ENCODE results near the gene PNPLA2.

PNPLA2 gene

GRCh38 chr11:846496-847098 lies 27.9 kb downstream of the PNPLA2 start:
- peak; percentile 33 for DNase-seq

GRCh38 chr11:847876-848275 lies 29.2 kb downstream of the PNPLA2 start:
- no peak for DNase-seq

GRCh38 chr11:848380-848931 lies 29.7 kb downstream of the PNPLA2 start:
- DNase-seq: peak; percentile 31

- DNase-seq: no peak
These were observed 30.6 kb downstream of the PNPLA2 start for GRCh38 chr11:849104-849824.

- DNase-seq: no peak
These were observed 31.4 kb downstream of the PNPLA2 start for GRCh38 chr11:849951-850774.

- no peak for DNase-seq
These were observed 32.4 kb downstream of the PNPLA2 start for GRCh38 chr11:850775-851763.

- DNase-seq: no peak
These were observed 34.0 kb downstream of the PNPLA2 start for GRCh38 chr11:852762-853161.

GRCh38 chr11:853682-854448 lies 35.2 kb downstream of the PNPLA2 start:
- no peak for DNase-seq

GRCh38 chr11:854601-855329 lies 36.1 kb downstream of the PNPLA2 start:
- DNase-seq: no peak

- no peak for DNase-seq
These were observed 36.6 kb downstream of the PNPLA2 start for GRCh38 chr11:855330-855674.

- DNase-seq: no peak
These were observed 37.1 kb downstream of the PNPLA2 start for GRCh38 chr11:855796-856195.

- no peak for DNase-seq
These were observed 37.7 kb downstream of the PNPLA2 start for GRCh38 chr11:856397-856796.

GRCh38 chr11:858053-858761 lies 39.5 kb downstream of the PNPLA2 start:
- no peak for DNase-seq

GRCh38 chr11:858762-859339 lies 40.1 kb downstream of the PNPLA2 start:
- no peak for DNase-seq

- peak; percentile 80 for DNase-seq
These were observed 40.8 kb downstream of the PNPLA2 start for GRCh38 chr11:859394-860131.

GRCh38 chr11:860234-861104 lies 41.8 kb downstream of the PNPLA2 start:
- no peak for DNase-seq

GRCh38 chr11:861105-861479 lies 42.4 kb downstream of the PNPLA2 start:
- no peak for DNase-seq
